B cell (primary cell): ENCODE data around the gene CACUL1. TPM values are rescaled to one million over a fixed set of nuclear protein-coding genes. Genes with fewer than 3 reads are reported as not detected.

Experiments used
- ATAC-seq: fragments of 200-7000 bp; cut with Tn5 transposase; one replicate; pipeline ENCODE4 v1.10.0; 2021; ENCODE audit warnings: low read depth, mild to moderate bottlenecking, moderate number of reproducible peaks, moderate library complexity
- CTCF ChIA-PET: fragments of 350-600 bp; sonication (Branson Sonifier 250); formaldehyde crosslinking; loops from one replicate; lab custom pipeline; 2021; ENCODE audit warnings: antibody characterized with exemption, inconsistent platforms; lab: Charles Lee
- POLR2A ChIA-PET: fragments of 350-600 bp; sonication (Branson Sonifier 250); formaldehyde crosslinking; loops from one replicate; lab custom pipeline; 2021; ENCODE audit warnings: antibody characterized with exemption; lab: Charles Lee
- DNase-seq: peaks from one replicate; pipeline ENCODE4 v3.0.0; 2013
- H2AFZ ChIP-seq: 2 replicates; pipeline ENCODE4 v1.6.1; 2012; ENCODE audit warnings: mild to moderate bottlenecking, low read depth, low read length; ENCODE audit not compliant: insufficient read depth, poor library complexity, severe bottlenecking
- H3K27ac ChIP-seq, 2 donors: 1 replicate in 1 of 2; 2 replicates in 1 of 2; pipeline ENCODE4 v1.5.1; 2012 to 2013; ENCODE audit warnings: low read length in 2 of 2, mild to moderate bottlenecking in 2 of 2, moderate library complexity in 1 of 2
- H3K27me3 ChIP-seq, 4 experiments: fragments of 200-600 bp in 1 of 4; sonication (generic) in 1 of 4; replicated peaks in 1 of 4; 1 replicate in 2 of 4; 2 replicates in 2 of 4; pipeline versions ENCODE4 v1.6.1 to v1.7.0; 2013 to 2016; ENCODE audit warnings: low read length in 3 of 4, mild to moderate bottlenecking in 2 of 4, mixed read lengths in 1 of 4, moderate library complexity in 1 of 4; ENCODE audit not compliant: insufficient read depth in 4 of 4, control insufficient read depth in 3 of 4; ENCODE audit errors: control extremely low read depth in 1 of 4
- H3K36me3 ChIP-seq, 2 experiments: replicated peaks in 1 of 2; 1 replicate in 1 of 2; 2 replicates in 1 of 2; pipeline versions ENCODE4 v1.6.1 to v1.7.1; 2013; ENCODE audit warnings: low read length in 1 of 2; ENCODE audit not compliant: insufficient read depth in 2 of 2, control insufficient read depth in 1 of 2; ENCODE audit errors: control extremely low read depth in 1 of 2, extremely low read depth in 1 of 2
- H3K4me1 ChIP-seq, 2 donors: fragments of 200-600 bp in 1 of 2; sonication (generic) in 1 of 2; 1 replicate in 1 of 2; 2 replicates in 1 of 2; pipeline versions ENCODE4 v1.5.1 to v1.6.1; 2013 to 2017; ENCODE audit warnings: low read length in 2 of 2; ENCODE audit not compliant: control insufficient read depth in 2 of 2, insufficient read depth in 2 of 2
- H3K4me2 ChIP-seq: replicated peaks from 2 replicates; pipeline ENCODE3; 2012; ENCODE audit warnings: mild to moderate bottlenecking, low read depth, low read length; ENCODE audit not compliant: poor library complexity, severe bottlenecking
- H3K4me3 ChIP-seq, 5 experiments: fragments of 200-600 bp in 1 of 5; sonication (generic) in 1 of 5; 1 replicate in 3 of 5; 2 replicates in 2 of 5; pipeline versions ENCODE4 v1.5.1 to v1.7.0; 2011 to 2016; ENCODE audit warnings: low read length in 4 of 5, mild to moderate bottlenecking in 4 of 5, low read depth in 2 of 5, control low read depth in 1 of 5, moderate library complexity in 1 of 5; ENCODE audit not compliant: insufficient read depth in 1 of 5; ENCODE audit errors: control extremely low read depth in 1 of 5, extremely low read depth in 1 of 5
- H3K79me2 ChIP-seq: fragments of 200-600 bp; sonication (generic); one replicate; pipeline ENCODE4 v1.6.0; 2016; ENCODE audit warnings: low read length; ENCODE audit not compliant: control insufficient read depth, insufficient read depth
- H3K9ac ChIP-seq: fragments of 200-600 bp; sonication (generic); 2 replicates; pipeline ENCODE4 v1.6.1; 2017; ENCODE audit warnings: mild to moderate bottlenecking, low read length, moderate library complexity
- H3K9me3 ChIP-seq, 3 donors: one replicate each; pipeline versions ENCODE4 v1.6.1 to v1.7.1; 2013; ENCODE audit warnings: low read length in 2 of 3; ENCODE audit not compliant: control insufficient read depth in 2 of 3, insufficient read depth in 1 of 3; ENCODE audit errors: control extremely low read depth in 1 of 3
- H4K20me1 ChIP-seq: 2 replicates; pipeline ENCODE4 v1.6.0; 2012; ENCODE audit warnings: mild to moderate bottlenecking, low read length; ENCODE audit not compliant: insufficient read depth, control insufficient read depth, poor library complexity, severe bottlenecking
- H3K27ac Mint-ChIP-seq: one replicate; pipeline ENCODE4 v1.8.0; 2021; ENCODE audit warnings: mixed read lengths
- H3K27me3 Mint-ChIP-seq: one replicate; pipeline ENCODE4 v1.8.0; 2021; ENCODE audit warnings: mixed read lengths
- H3K4me1 Mint-ChIP-seq: one replicate; pipeline ENCODE4 v1.8.0; 2021; ENCODE audit warnings: mixed read lengths
- H3K4me3 Mint-ChIP-seq: one replicate; pipeline ENCODE4 v1.8.0; 2021; ENCODE audit warnings: mixed read lengths
- H3K9me3 Mint-ChIP-seq: one replicate; pipeline ENCODE4 v1.8.0; 2022; ENCODE audit warnings: mixed read lengths; ENCODE audit not compliant: insufficient read depth
- EZH2 ChIP-seq: IDR thresholded peaks from 2 replicates; pipeline ENCODE4 v1.6.1; 2012; ENCODE audit warnings: borderline replicate concordance, low read depth, mild to moderate bottlenecking, moderate library complexity, low read length; ENCODE audit not compliant: insufficient read depth, poor library complexity, severe bottlenecking
- WGBS: methylation state at CpG from one replicate; pipeline ENCODE4 v1.1.5; 2013; ENCODE audit warnings: missing lambda C conversion rate; ENCODE audit not compliant: insufficient coverage; 5-methylcytosine and 5-hydroxymethylcytosine counted together
- intact Hi-C: fragments of 100-400 bp; cut with micrococcal nuclease; formaldehyde crosslinking; loops from one replicate; pipeline ENCODE4 v1.10.0; 2022
- polyA plus RNA-seq: library from polyadenylated mRNA; depleted of rRNA; stranded (reverse); fragments of >200 nt; gene quantifications from 2 replicates; pipeline ENCODE4 v1.2.3, GENCODE V29; 2012
- total RNA-seq, 2 donors: library from RNA; stranded (reverse); fragments of 120-200 nt in 1 of 2; gene quantifications; 1 replicate in 1 of 2; 2 replicates in 1 of 2; pipeline versions ENCODE4 v1.2.3 to v1.2.4, GENCODE V29; 2013 to 2022
- TF ChIP-seq, protein P1 (sequence below): fragments of 200-600 bp; IDR thresholded peaks from one replicate; pipeline ENCODE4 v1.8.0; 2022; ENCODE audit warnings: antibody characterized with exemption, mild to moderate bottlenecking

Gene CACUL1
- total and polyA plus RNA-seq, 2 donors (not counting 1 experiment from before 2014, with no cell fraction given) = 7.4 to 39.5 TPM

DNA sequence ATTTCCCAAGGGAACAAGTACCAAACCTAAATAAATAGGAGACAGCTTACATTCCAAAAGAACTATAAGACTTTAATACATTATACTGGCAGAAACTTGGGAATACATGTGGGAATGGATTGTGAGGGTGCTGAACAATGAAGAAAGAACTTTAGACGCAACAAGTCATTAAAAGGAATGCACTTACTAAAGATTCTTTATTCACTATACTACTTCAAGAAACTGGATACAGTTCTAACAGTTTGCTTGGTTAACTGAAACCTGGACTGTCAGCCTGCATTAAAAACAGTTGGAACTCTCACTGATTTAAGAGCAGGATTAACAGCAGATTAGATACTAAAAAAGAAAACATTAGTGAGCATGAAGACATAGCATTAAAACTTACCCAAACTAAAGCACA, 12.0 kb downstream of the CACUL1 start:
- Histone ChIP-seq H3K9ac (no peak overlapping the region), H3K27ac (no peak overlapping the region), H3K9me3 (peaks cover 0 to 2% (median 0%) of the 10 kb centered on the region in 3 donors), H3K4me2 (no peak overlapping the region), H2AFZ (no peak overlapping the region), H3K4me1 (peaks cover 0 to 8% of the 10 kb centered on the region in 2 donors), H4K20me1 (peaks cover 44% of the 10 kb centered on the region), H3K79me2 (peaks cover 100% of the 10 kb centered on the region), H3K36me3 (peaks cover 1 to 3% of the 10 kb centered on the region in 2 experiments), H3K27me3 (no peaks in the 10 kb centered on the region), H3K4me3 (no peak overlapping the region)
- H3K27ac Mint-ChIP-seq = no peak overlapping the region
- ChIA-PET POLR2A (no interaction called here), CTCF (no interaction called here)
- no peaks in the 10 kb centered on the region for H3K27me3 Mint-ChIP-seq
- whole genome bisulfite sequencing = no CpG with 5 or more reads among the region's 1 CpG
- no peak for DNase-seq
- ATAC-seq = no peak
- peaks cover 52% of the 10 kb centered on the region for H3K4me1 Mint-ChIP-seq
- intact Hi-C loops = no loop called here
- no peak overlapping the region for H3K4me3 Mint-ChIP-seq
- TF ChIP-seq EZH2 = no peak
- TF ChIP-seq, protein P1, sequence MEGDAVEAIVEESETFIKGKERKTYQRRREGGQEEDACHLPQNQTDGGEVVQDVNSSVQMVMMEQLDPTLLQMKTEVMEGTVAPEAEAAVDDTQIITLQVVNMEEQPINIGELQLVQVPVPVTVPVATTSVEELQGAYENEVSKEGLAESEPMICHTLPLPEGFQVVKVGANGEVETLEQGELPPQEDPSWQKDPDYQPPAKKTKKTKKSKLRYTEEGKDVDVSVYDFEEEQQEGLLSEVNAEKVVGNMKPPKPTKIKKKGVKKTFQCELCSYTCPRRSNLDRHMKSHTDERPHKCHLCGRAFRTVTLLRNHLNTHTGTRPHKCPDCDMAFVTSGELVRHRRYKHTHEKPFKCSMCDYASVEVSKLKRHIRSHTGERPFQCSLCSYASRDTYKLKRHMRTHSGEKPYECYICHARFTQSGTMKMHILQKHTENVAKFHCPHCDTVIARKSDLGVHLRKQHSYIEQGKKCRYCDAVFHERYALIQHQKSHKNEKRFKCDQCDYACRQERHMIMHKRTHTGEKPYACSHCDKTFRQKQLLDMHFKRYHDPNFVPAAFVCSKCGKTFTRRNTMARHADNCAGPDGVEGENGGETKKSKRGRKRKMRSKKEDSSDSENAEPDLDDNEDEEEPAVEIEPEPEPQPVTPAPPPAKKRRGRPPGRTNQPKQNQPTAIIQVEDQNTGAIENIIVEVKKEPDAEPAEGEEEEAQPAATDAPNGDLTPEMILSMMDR = no peak
- no peaks in the 10 kb centered on the region for H3K9me3 Mint-ChIP-seq

DNA sequence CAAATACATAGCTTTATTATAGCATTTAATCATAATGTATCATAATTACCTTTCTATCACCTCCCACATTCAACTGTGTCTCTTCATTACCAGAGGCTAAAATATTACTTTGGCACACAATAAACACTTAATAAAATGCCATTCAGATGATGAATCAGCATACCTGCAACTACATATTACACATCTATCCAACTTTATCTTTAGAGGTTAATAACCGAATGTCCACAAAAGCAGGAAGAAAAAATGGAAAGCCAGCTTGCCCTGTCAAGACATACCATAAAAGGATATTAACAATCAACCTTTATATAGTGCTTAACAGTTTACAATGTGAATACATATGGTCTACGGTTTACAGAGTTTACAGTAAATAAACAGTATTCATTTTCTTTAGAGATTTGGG, 12.7 kb downstream of the CACUL1 start:
- ATAC-seq (no peak), DNase-seq (no peak)
- no peak overlapping the region for H3K4me2 ChIP-seq
- no peak overlapping the region for H3K27ac ChIP-seq
- intact Hi-C loops = no loop called here
- H3K9me3 Mint-ChIP-seq = no peaks in the 10 kb centered on the region
- TF ChIP-seq, protein P1 = no peak
- TF ChIP-seq EZH2 = no peak
- no peak overlapping the region for H3K9ac ChIP-seq
- H3K79me2 ChIP-seq = peaks cover 100% of the 10 kb centered on the region
- no peaks in the 10 kb centered on the region for H3K36me3 ChIP-seq
- H3K4me3 Mint-ChIP-seq = no peak overlapping the region
- ChIA-PET CTCF (no interaction called here), POLR2A (no interaction called here)
- no peak overlapping the region for H3K27ac Mint-ChIP-seq
- no peak overlapping the region for H3K4me3 ChIP-seq
- peaks cover 43% of the 10 kb centered on the region for H4K20me1 ChIP-seq
- no peaks in the 10 kb centered on the region for H3K27me3 Mint-ChIP-seq
- H2AFZ ChIP-seq = no peak overlapping the region
- peaks cover 54% of the 10 kb centered on the region for H3K4me1 Mint-ChIP-seq
- H3K4me1 ChIP-seq = peaks cover 0 to 8% of the 10 kb centered on the region in 2 donors
- no CpG with 5 or more reads among the region's 2 CpGs for WGBS
- H3K9me3 ChIP-seq = peaks cover 0 to 2% (median 0%) of the 10 kb centered on the region in 3 donors
- no peaks in the 10 kb centered on the region for H3K27me3 ChIP-seq
